Hematopoietic multipotent progenitor cell treated with erythropoietin and hydrocortisone succinate and interleukin-3 and kit ligand, for 15 days (in vitro differentiated cells): ENCODE data around the gene DCAF10.
"Not testable (repeated sequence)": the region's sequence is repeated elsewhere in the genome, so short reads cannot be mapped to it uniquely, and the experiment has no call there.

Experiments used
- DNase-seq: peaks from one replicate; pipeline ENCODE4 v3.0.0-alpha.2; 2015; ENCODE audit warnings: low spot score

Gene DCAF10

GRCh38 chr9:37790096-37790495, 10.5 kb upstream of the DCAF10 start:
- no peak for DNase-seq

- DNase-seq = no peak
Measured at GRCh38 chr9:37792122-37792521, 8.5 kb upstream of the DCAF10 start.

- DNase-seq = no peak
Measured at GRCh38 chr9:37796232-37796631, 4.4 kb upstream of the DCAF10 start.

- no peak for DNase-seq
Measured at GRCh38 chr9:37798677-37799076, 1.9 kb upstream of the DCAF10 start.

DNA sequence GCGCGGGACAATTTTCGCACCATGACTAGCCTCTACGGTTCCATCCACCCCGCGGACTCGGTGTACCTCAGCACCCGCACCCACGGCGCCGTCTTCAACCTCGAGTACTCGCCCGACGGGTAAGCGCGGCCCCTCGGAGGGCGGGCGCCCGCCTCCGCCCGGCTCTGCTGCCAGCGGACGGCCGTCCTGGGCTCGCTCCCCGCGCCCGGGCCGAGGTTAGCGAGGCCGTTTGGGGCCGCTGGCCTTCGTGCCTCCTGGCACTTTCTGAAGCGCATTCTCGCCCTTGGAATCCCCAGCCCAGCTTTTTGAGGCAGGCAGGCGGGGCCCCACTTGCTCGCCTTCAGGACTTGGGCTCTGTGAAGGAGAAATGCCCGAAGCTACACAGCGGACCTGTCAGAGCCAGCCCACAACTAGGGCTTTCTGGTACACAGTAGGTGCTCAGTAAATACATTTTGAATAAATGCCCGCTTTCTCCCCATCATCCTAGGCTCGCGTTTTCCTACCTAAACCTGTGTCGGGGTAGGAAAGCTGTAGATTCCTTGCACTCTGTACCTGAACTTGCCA, 772 bp downstream of the DCAF10 start:
- DNase-seq = peak; percentile 41

DNA sequence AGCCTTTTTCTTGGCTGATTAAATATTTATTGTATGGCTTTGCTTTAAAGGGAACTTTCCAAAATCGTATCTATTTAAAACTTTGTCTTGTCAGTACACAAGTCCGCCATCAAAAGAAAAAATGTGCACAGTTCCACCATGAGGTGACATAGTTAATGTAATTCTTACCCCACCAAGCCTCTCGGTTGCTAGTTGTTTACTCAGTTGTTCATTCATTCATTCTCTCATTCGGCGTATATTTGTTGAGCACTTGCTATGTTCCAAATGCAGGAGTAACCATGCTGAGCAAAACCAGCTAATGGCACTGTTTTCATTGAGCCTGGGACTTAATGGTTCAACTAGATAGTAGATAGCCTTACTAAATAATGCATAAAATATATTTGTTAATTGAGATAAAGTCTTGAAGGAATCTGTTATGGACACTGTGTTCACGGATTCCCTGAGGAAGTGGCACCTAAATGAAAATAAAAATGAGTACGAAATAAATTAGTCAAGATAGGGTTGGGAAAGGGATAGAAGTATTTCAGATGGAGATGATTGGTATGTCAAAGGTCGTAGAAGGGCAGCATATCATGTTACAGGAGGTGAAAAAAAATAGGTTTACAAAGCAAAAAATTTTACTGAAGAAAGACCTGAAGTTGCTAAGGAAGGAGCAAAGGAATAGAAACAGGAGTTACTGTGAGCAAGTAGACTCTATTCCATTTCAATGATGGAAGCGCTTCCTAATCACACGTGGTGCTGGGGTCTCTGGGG, 1.5 kb downstream of the DCAF10 start:
- DNase-seq = no peak

- DNase-seq = no peak
Measured at GRCh38 chr9:37806271-37806670, 5.7 kb downstream of the DCAF10 start.

GRCh38 chr9:37809676-37810075, 9.1 kb downstream of the DCAF10 start:
- not testable (repeated sequence) for DNase-seq

DNA sequence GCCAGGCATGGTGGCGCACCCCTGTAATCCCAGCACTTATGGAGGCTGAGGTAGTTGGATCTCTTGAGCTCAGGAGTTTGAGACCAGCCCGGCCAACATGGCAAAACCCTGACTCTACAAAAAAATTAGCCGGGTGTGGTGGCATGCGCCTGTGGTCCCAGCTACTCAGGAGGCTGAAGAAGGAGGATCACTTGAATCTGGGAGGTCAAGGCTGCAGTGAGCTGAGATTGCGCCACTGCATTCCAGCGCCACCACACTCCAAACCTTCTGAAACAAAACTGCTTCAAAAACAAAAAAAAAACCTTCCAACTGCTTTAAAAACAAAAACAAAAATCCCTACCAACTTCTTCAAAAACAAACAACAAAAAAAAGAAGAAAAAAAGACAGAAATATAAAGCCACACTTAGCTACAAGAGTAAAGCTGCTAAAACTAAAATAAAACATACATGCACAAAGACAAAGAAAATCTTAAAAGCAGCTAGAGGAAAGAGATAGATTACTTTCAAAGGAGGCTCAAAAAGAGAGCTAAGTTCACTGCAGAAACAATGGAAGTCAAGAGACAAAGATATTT, 11.4 kb downstream of the DCAF10 start:
- no peak for DNase-seq

GRCh38 chr9:37812773-37813379, 12.3 kb downstream of the DCAF10 start:
- no peak for DNase-seq

- DNase-seq = no peak
Measured at GRCh38 chr9:37818849-37819248, 18.3 kb downstream of the DCAF10 start.

GRCh38 chr9:37820142-37820541, 19.5 kb downstream of the DCAF10 start:
- no peak for DNase-seq

DNA sequence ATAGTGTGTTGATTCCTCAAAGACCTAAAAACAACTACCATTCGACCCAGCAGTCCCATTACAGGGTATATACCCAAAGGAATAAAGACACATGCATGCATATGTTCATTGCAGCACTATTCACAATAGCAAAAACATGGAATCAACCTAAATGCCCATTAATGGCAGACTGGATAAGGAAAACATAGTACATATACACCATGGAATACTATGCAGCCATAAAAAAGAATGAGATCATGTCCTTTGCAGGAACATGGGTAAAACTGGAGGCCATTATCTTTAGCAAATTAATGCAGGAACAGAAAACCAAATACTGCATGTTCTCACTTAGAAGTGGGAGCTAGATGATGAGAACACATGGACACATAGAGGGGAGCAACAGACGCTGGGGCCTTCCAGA, 24.6 kb downstream of the DCAF10 start:
- DNase-seq = not testable (repeated sequence)

DNA sequence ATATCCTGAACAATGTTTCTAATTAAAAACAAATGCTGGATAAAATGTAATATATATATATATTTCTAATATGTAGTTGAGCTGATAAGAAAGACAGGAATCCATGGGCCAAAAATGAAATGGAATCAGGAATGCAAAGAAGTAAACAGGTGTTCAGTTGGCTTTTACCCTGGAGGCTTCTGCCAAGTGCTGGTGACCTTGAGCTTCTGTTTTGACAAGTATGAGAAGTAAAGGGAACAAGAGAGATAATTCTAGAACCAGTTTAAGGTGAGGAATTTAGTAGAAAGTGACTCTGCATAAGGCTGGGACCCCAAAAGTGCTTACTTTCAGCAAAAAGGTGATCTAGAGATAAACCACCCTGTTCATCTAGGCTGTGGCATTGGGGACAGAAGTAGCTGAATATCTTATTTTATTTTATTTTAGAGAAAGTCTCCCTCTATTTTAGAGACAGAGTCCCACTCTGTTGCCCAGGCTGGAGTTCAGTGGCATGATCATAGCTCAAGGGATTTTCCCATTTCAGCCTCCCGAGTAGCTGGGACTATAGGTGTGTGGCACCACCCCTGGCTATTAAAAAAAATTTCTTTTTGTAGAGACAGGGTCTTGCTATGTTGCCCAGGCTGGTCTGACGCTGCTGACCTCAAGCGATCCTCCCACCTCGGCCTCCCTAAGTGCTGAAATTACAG, 27.0 kb downstream of the DCAF10 start:
- no peak for DNase-seq

- DNase-seq = no peak
Measured at GRCh38 chr9:37835821-37836220, 35.2 kb downstream of the DCAF10 start.

DNA sequence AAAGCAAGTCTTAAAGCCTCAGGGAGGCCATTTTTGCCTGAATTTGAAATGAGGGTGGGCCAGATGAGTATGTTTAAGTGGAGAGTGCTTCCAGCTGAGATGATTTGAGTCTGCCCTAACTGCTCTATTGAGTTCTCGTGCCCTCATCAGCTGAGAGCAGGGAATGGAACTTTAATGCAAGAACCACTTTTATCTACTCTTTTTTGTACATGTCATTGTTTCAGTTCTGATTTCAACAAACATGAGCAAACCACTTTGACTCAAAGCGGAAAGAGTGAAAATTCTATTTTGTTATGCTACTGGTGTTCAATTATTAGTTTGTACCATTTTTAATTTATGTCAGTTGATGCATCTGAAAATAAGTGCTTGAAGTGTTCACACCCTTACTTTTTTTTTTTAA, 35.8 kb downstream of the DCAF10 start:
- no peak for DNase-seq

DNA sequence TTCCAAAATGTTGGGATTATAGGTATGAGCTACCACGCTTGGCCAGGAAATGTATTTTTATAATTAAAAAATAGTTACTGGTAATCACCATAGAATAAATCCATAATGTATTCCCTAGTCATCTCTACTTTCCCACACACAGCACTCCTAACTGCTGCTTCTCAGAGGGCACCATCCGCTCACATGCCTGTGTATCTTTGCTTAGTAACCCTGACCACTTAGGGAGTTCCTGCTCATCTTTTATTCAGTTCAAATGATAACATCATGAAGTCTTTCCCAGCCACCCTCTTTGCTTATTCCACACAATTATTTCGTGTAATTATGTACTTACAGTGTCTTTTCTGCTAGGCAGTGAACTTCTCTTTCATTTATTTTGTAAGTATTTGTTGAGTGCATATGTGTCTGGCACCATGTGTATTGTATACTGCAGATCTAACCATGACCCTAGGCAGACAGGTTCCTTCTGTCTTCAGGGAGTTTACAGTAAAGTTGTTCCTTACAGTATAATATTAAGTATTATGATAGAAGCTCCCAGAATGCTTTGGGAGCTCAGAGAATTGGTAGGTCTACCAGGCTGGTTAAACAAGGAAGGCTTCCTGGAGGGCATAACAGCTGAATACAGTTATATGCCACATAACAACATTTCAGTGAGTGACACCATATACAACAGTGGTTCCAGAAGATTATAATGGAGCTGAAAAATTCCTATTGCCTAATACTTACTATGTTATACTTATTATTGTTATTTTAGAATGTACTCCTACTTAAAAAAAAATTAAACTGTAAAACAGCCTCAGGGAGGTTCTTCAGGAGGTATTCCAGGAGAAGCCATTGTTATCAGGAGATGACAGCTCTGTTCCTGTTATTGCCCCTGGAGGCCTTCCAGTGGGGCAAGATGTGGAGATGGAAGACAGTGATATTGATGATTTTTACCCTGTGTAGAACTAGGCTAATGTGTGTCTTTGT, 39.2 kb downstream of the DCAF10 start:
- DNase-seq = peak; percentile 56

- peak; percentile 56 for DNase-seq
Measured at GRCh38 chr9:37840560-37841194, 40.1 kb downstream of the DCAF10 start.

DNA sequence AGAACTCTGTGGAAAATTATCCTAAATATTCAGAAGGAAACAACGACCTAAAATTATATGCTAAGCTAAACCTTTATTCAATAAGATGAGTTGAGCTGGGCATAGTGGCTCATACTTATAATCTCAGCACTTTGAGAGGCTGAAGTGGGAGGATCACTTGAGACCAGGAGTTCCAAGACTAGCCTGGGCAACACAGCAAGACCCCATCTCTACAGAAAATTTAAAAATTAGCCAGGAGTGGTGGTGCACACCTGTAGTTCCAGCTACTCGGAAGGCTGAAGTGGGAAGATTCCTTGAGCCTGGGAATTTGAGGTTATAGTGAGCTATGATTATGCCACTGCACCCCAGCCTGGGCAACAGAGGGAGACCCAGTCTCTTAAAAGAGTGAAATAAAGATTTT, 51.6 kb downstream of the DCAF10 start:
- DNase-seq = no peak

GRCh38 chr9:37856551-37856950, 56.0 kb downstream of the DCAF10 start:
- no peak for DNase-seq

GRCh38 chr9:37859043-37859442, 58.4 kb downstream of the DCAF10 start:
- DNase-seq = no peak
